Muscle layer of colon (tissue), 2 donors: ENCODE results near the gene HTR1D.
A peak's percentile ranks its signal among the peaks of the same experiment; 100 is the strongest.
"Not testable (repeated sequence)": the region's sequence is repeated elsewhere in the genome, so short reads cannot be mapped to it uniquely, and the experiment has no call there.

ENCODE experiments used
- H3K27ac ChIP-seq: one replicate; pipeline ENCODE4 v1.7.0; 2013; ENCODE audit warnings: low read depth, mild to moderate bottlenecking, low read length, moderate library complexity
- H3K27me3 ChIP-seq, 2 donors: one replicate each; pipeline ENCODE4 v1.7.0; 2013; ENCODE audit warnings: low read length in 2 of 2, mild to moderate bottlenecking in 2 of 2; ENCODE audit not compliant: insufficient read depth in 2 of 2, control insufficient read depth in 1 of 2
- H3K36me3 ChIP-seq: one replicate; pipeline ENCODE4 v1.7.0; 2013; ENCODE audit warnings: mild to moderate bottlenecking, low read length; ENCODE audit not compliant: insufficient read depth
- H3K4me1 ChIP-seq: one replicate; pipeline ENCODE4 v1.7.0; 2013; ENCODE audit warnings: mild to moderate bottlenecking, low read length; ENCODE audit not compliant: insufficient read depth
- H3K4me3 ChIP-seq, 2 donors: one replicate each; pipeline ENCODE4 v1.7.0; 2013; ENCODE audit warnings: low read length in 2 of 2, low read depth in 1 of 2, mild to moderate bottlenecking in 1 of 2, moderate library complexity in 1 of 2
- H3K9ac ChIP-seq: one replicate; pipeline ENCODE4 v1.7.0; 2013; ENCODE audit warnings: low read length
- H3K9me3 ChIP-seq: one replicate; pipeline ENCODE4 v1.7.0; 2013; ENCODE audit warnings: mild to moderate bottlenecking, low read length
- donor health status: abdominal sarcoma.
- donor health status: Adenocarcinoma of cecum.

Gene HTR1D

DNA sequence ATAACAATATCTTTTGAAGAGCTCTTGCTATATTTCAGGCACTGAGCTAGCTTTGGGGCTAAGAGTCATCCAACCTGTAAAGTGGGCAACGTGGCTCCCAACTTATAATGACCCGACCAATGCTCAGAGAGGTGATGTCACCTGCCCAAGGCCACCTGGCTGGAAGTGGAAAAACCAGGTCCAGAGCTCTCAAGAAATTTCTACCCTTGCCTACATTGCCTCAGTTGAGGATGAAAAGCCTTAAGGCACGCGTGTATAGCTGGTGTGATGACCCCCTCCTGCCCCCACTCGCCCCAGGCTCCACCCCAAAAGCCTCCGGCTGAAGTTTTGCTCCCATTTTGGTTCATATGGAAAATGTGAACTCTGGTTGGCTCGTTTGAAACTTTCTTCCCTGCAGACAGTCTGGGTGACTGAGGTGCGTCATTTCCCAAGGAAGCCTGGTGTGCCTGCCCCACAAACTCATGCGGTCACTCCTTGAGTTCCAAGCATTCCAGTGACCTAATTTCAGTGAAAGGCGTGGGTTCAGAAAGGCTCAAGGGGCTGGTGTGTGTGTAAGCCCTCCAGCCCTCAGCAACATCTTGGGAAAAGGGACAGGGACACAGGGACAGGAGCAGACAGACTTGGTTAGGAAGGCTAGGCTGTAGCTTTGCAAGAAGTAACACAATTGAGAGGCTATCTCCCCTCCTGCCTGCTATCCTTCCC is 20.5 kb downstream of the HTR1D start:
- Histone ChIP-seq H3K27me3 (no peaks in the 10 kb centered on the region), H3K9ac (no peak overlapping the region), H3K36me3 (no peaks in the 10 kb centered on the region), H3K9me3 (no peaks in the 10 kb centered on the region), H3K4me1 (no peaks in the 10 kb centered on the region), H3K27ac (no peak overlapping the region), H3K4me3 (no peak overlapping the region)

DNA sequence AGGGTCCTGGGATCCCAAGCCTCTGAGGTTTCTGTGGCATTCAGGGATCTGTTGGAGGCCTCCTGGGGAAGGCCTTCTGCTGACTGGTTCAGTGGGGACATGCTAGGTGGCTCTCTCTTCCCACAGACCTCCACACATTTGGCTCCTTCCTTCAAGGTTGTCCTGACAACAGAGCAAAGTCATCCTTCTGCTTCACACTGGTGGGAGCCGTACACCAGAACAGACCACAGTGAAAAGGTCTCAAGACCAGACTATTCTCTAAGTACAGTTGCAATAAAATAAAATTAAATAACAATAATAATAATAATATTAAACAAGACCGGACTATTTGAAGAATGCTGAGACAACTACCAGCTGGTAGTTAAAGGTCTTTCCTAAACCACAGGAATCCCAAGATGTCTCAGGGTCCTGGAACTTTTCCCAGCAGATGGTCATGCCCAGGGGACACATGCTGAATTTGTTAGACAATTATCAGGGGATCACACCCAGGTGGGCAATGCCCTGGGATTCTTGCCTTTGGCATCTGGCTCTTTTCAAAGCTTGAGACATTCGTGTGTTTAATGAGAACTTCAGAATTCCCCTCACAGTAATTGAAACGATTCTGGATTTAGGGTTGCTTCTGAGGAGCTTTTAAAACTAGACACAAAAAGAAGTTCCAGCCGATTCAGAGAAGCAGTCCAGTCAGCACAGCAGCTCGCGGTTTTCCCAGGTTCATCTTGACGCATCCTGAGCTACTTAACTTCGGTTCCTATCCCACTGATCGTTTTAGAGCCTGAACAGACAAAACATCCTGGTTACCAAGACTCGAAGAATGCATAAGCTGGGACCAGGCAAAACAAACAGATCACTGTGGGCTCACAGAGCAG is 22.9 kb downstream of the HTR1D start:
- no peak overlapping the region for H3K4me3 ChIP-seq
- H3K27ac ChIP-seq: no peak overlapping the region
- H3K27me3 ChIP-seq: no peaks in the 10 kb centered on the region
- no peaks in the 10 kb centered on the region for H3K4me1 ChIP-seq
- H3K9me3 ChIP-seq: no peaks in the 10 kb centered on the region
- no peak overlapping the region for H3K9ac ChIP-seq
- no peaks in the 10 kb centered on the region for H3K36me3 ChIP-seq

DNA sequence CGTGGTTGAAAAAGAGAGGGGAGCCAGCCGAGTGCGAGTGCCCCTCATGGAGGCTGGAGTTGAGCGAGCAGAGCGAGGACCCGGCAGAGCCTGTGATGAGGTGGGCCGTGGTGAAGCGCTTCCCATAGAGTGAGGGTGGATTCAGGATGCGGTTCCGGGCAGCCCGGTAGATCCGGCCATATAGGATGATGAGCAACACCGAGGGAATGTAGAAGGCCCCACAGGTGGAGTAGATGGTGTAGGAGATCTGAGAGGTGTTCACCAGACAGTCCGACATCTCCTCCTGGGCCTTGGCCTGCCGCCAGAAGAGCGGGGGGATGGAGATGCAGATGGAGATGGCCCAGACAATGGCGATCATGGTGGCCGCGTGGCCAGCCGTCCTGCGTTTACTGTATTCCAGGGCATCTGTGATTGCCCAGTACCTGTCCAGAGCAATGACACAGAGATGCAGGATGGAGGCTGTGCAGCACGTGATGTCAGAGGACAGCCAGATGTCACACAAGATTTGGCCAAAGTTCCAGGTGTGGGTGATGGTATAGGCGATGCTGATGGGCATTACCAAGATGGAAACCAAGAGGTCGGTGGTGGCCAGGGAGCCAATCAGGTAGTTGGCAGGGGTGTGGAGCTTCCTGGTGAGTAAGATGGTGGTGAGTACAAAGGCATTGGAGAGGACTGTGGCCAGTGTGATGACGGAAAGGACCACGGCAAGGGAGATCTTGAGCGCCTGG is 23.7 kb downstream of the HTR1D start:
- Histone ChIP-seq H3K9me3 (no peaks in the 10 kb centered on the region), H3K4me1 (no peaks in the 10 kb centered on the region), H3K36me3 (no peaks in the 10 kb centered on the region), H3K27ac (no peak overlapping the region), H3K4me3 (no peak overlapping the region), H3K9ac (no peak overlapping the region), H3K27me3 (no peaks in the 10 kb centered on the region)

DNA sequence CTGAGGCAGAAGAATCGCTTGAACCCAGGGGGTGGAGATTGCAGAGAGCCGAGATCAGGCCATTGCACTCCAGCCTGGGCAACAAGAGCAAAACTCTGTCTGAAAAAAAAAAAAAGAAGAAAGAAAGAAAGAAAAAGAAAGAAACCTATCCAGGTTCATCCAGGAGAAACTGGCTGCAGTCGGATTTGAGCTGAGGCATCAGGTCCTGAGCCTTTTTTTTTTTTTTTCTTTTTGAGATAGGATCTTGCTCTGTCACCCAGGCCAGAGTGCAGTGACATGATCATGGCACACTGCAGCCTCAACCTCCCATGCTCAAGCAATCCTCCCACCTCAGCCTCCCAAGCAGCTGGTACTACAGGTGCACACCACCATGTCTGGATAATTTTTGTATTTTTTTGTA is 26.1 kb downstream of the HTR1D start:
- H3K27ac ChIP-seq: no peak overlapping the region
- H3K9ac ChIP-seq: no peak overlapping the region
- H3K9me3 ChIP-seq: no peaks in the 10 kb centered on the region
- H3K27me3 ChIP-seq: no peaks in the 10 kb centered on the region
- no peaks in the 10 kb centered on the region for H3K4me1 ChIP-seq
- no peaks in the 10 kb centered on the region for H3K36me3 ChIP-seq
- no peak overlapping the region for H3K4me3 ChIP-seq

DNA sequence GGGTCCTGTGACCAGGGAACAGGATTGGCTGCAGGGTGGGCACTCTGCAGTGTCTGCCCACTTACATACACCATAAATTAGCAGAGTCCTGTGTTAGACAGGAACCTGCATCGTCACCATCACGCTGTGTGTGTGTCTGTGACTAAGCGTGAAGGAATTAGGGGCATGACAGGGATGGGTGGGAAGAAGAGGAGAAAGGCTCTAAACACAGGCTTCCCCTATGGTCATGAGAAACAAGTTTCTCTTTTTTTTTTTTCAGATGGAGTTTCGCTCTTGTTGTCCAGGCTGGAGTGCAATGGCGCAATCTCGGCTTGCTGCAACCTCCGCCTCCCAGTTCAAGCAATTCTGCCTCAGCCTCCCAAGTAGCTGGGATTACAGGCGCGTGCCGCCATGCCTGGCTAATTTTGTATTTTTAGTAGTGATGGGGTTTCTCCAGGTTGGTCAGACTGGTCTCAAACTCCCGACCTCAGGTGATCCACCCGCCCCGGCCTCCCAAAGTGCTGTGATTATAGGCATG is 28.3 kb downstream of the HTR1D start:
- not testable (repeated sequence) for H3K4me1 ChIP-seq, H3K4me3 ChIP-seq, H3K27me3 ChIP-seq, H3K9me3 ChIP-seq, H3K9ac ChIP-seq, H3K27ac ChIP-seq, H3K36me3 ChIP-seq

DNA sequence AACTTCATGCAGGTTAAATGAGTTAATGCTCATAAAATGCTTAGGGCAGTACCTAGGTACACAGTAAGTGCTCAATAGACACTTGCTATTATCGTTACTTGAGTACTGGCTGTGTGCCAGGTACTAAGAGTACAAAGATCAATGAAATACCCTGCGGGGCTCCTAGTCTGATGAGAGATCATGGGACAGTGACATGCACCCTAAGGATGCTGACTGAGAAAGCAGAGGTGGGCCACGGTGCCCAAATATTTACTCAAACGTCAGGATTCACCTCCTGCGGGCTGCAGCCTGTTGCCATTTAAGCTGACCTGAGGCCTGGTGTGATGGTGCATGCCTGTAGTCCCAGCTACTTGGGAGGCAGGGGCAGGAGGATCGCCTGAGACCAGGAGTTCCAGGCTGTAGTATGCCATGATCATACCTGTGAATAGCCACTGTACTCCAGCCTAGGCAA is 28.8 kb downstream of the HTR1D start:
- Histone ChIP-seq H3K9me3 (no peaks in the 10 kb centered on the region), H3K4me1 (no peaks in the 10 kb centered on the region), H3K36me3 (no peaks in the 10 kb centered on the region), H3K4me3 (no peak overlapping the region), H3K27ac (no peak overlapping the region), H3K27me3 (no peaks in the 10 kb centered on the region), H3K9ac (no peak overlapping the region)

DNA sequence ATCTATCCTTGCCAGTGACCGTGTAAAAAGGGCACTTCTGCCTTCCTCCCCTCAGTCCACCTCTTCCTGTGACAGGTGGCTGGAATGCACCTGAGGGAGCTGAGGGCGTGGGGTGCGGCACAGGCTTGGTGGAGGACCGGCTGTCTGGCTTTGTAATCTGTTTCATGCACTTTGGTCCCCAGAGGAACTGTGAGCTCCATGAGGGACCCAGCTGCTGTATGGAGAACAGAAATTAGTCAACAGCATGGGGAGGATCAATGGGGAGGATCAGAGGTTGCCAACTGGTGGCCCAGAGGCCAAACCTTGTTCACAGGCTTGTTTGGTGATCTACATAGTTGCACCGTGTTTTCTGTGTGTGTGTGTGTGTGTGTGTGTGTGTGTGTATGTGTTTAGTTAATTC is 29.7 kb downstream of the HTR1D start:
- no peaks in the 10 kb centered on the region for H3K27me3 ChIP-seq
- H3K9me3 ChIP-seq: no peaks in the 10 kb centered on the region
- no peak overlapping the region for H3K4me3 ChIP-seq
- no peaks in the 10 kb centered on the region for H3K36me3 ChIP-seq
- H3K27ac ChIP-seq: no peak overlapping the region
- no peak overlapping the region for H3K9ac ChIP-seq
- H3K4me1 ChIP-seq: no peaks in the 10 kb centered on the region

DNA sequence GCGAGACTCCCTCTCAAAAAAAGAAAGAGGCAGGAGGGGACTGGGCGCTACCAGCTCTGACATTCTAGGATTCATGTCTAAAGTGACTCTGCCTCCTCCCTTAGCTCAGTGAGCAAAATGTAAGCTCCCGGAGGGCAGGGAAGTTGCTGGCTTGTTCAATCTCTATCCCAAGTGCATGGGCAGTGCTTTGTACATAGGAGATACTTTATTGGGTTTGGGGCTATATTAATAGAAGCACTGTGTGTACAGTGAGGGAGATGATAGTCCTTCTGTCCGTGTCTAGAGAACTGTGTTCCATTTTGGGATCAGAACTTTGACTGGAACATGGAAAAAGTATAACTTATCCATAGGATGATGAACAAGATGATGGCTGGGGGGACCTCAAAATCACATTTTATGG is 31.9 kb downstream of the HTR1D start:
- H3K9ac ChIP-seq: no peak overlapping the region
- no peaks in the 10 kb centered on the region for H3K4me1 ChIP-seq
- H3K9me3 ChIP-seq: no peaks in the 10 kb centered on the region
- H3K27me3 ChIP-seq: no peaks in the 10 kb centered on the region
- H3K27ac ChIP-seq: no peak overlapping the region
- H3K4me3 ChIP-seq: no peak overlapping the region
- no peaks in the 10 kb centered on the region for H3K36me3 ChIP-seq

DNA sequence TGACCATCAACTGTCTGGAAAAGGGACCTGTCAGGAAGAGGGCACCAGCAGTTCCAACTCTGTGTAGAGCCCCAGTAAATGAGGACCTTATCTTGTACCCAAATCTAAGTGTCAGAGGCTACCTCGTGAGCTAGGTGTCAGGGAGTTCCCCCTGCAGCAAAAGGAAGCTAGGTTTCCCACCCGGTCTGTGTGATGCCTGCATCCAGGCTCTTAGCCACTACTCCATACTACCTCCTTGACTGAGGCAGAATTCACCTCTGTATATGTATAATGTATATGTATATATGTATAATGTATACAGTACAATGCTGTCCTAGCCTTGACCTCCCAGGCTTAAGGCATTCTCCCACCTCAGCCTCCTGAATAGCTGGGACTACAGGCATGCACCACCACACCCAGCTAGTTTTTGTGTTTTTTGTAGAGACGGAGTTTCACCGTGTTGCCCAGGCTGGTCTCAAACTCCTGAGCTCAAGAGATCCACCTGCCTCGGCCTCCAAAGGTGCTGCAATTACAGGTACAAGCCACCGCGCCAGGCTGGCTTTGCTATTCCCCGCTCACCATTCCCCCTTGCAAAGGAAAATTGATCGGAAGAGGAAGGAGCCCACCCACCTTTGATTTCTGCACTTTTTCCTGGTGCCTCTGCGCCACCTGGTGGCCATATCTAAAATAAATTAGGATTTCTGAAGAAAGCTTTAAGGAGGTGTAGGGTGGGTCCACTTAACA is 32.9 kb downstream of the HTR1D start:
- no peak overlapping the region for H3K9ac ChIP-seq
- no peaks in the 10 kb centered on the region for H3K36me3 ChIP-seq
- H3K4me1 ChIP-seq: no peaks in the 10 kb centered on the region
- H3K27me3 ChIP-seq: no peaks in the 10 kb centered on the region
- H3K27ac ChIP-seq: no peak overlapping the region
- H3K4me3 ChIP-seq: peak overlapping the region in 1 of 2 donors; percentile 64
- no peaks in the 10 kb centered on the region for H3K9me3 ChIP-seq

DNA sequence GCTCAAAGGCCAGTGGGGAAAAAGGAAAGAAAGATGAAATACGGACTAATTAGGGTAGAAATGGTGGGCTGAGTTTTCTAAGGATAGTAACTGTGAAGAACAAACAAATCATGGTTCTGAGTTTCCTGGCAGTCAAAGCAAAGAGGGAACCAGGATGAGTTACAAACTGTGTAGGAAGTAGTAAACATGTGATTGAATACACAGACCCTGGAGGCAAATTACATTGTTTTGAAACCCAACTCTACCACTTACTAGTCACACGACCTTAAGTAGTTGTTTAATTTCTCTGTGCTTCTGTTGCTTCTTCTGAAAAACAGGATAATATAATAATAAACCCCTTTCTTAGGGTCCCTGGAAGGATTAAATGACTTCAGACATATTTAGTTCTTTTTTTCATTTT is 37.4 kb downstream of the HTR1D start:
- no peaks in the 10 kb centered on the region for H3K9me3 ChIP-seq
- peaks cover 14% of the 10 kb centered on the region for H3K4me1 ChIP-seq
- H3K27me3 ChIP-seq: no peaks in the 10 kb centered on the region
- H3K9ac ChIP-seq: no peak overlapping the region
- no peak overlapping the region for H3K27ac ChIP-seq
- H3K36me3 ChIP-seq: no peaks in the 10 kb centered on the region
- H3K4me3 ChIP-seq: no peak overlapping the region

DNA sequence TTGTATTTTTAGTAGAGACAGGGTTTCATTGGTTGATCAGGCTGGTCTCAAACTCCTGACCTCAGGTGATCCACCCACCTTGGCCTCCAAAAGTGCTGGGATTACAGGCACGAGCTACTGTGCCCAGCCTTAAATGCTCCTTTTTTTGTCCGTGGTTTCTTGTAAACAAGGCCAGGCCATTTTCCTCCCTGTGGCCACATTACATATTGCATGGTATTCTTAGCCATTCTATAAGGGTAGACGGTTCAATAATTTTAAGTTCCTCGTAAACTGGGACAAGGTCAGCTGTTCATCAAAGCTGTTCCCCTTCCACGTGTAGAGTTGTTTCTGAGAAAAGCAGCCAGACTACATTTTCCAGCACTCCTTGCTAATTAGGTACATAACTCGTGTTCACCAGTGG is 38.4 kb downstream of the HTR1D start:
- H3K27ac ChIP-seq: peak overlapping the region; percentile 81
- no peak overlapping the region for H3K4me3 ChIP-seq

More for the DNA sequence above, 38.4 kb downstream of the HTR1D start:
- Histone ChIP-seq H3K36me3 (no peaks in the 10 kb centered on the region), H3K27me3 (no peaks in the 10 kb centered on the region), H3K9me3 (no peaks in the 10 kb centered on the region), H3K4me1 (peaks cover 14% of the 10 kb centered on the region), H3K9ac (peak overlapping the region; percentile 92)
